GM12878 (cell line): ENCODE measurements around the gene CSTPP1. TPM values are rescaled to one million over a fixed set of nuclear protein-coding genes. Genes with fewer than 3 reads are reported as not detected.

Source experiments
- ATAC-seq: fragments of 200-7000 bp; cut with Tn5 transposase; 3 replicates; pipeline ENCODE4 v1.9.1; 2020; ENCODE audit warnings: mild to moderate bottlenecking, moderate library complexity
- BruUV-seq: library from RNA; stranded (reverse); fragments of 400-500 nt; replicated peaks from 2 replicates; lab custom pipeline; 2021; lab: Mats Ljungman, UMichigan
- CTCF ChIA-PET: fragments of 300-600 bp; sonication (Branson Sonifier 250); formaldehyde crosslinking; extraction: SDS; loops from one replicate; lab custom pipeline; 2021; ENCODE audit warnings: inconsistent platforms; lab: Yijun Ruan, JAX
- POLR2A ChIA-PET: fragments of 350-600 bp; formaldehyde crosslinking; extraction: SDS; loops from one replicate; lab custom pipeline; 2021; ENCODE audit warnings: inconsistent platforms; lab: Charles Lee
- RAD21 ChIA-PET: fragments of 300-600 bp; sonication (Branson Sonifier 250); formaldehyde crosslinking; loops from one replicate; lab custom pipeline; 2023; ENCODE audit warnings: antibody characterized with exemption; ENCODE audit not compliant: unreplicated experiment; lab: Charles Lee
- SMC1A ChIA-PET: fragments of 300-600 bp; sonication (Branson Sonifier 250); formaldehyde crosslinking; loops from one replicate; lab custom pipeline; 2023; ENCODE audit not compliant: unreplicated experiment, uncharacterized antibody; lab: Charles Lee
- DNase-seq: peaks from one replicate; pipeline ENCODE4 v3.0.0-alpha.2; 2011; ENCODE audit warnings: low read depth, low spot score
- FAIRE-seq: peaks from 3 replicates; lab custom pipeline; 2011; peaks lifted over from hg19 to GRCh38; lab: Jason Lieb, UNC
- H2AFZ ChIP-seq: 2 replicates; pipeline ENCODE4 v1.6.0; 2011; ENCODE audit warnings: low read depth, low read length, control low read depth; ENCODE audit not compliant: control insufficient read depth
- H3K27ac ChIP-seq: 2 replicates; pipeline ENCODE4 v1.5.1; 2011; ENCODE audit warnings: control low read depth; ENCODE audit not compliant: control insufficient read depth, insufficient read depth
- H3K27me3 ChIP-seq, 2 experiments: replicated peaks in 1 of 2; 2 replicates each; pipeline versions ENCODE4 v1.6.0 to v1.6.1; 2011; ENCODE audit warnings: low read length in 1 of 2; ENCODE audit not compliant: control insufficient read depth in 2 of 2, insufficient read depth in 2 of 2
- H3K36me3 ChIP-seq, 2 experiments: 2 replicates each; pipeline ENCODE4 v1.5.1; 2011; ENCODE audit warnings: low read length in 1 of 2; ENCODE audit not compliant: control insufficient read depth in 2 of 2, insufficient read depth in 2 of 2
- H3K4me1 ChIP-seq: 2 replicates; pipeline ENCODE4 v1.6.1; 2011; ENCODE audit warnings: mild to moderate bottlenecking, low read length, moderate library complexity, mixed read lengths; ENCODE audit not compliant: control insufficient read depth, insufficient read depth
- H3K4me2 ChIP-seq: 2 replicates; pipeline ENCODE4 v1.6.0; 2011; ENCODE audit warnings: control low read depth; ENCODE audit not compliant: control insufficient read depth, insufficient read depth
- H3K4me3 ChIP-seq: fragments of 200-600 bp; sonication (generic); 2 replicates; pipeline ENCODE4 v1.5.1; 2016
- H3K79me2 ChIP-seq: 2 replicates; pipeline ENCODE4 v1.6.0; 2011; ENCODE audit warnings: low read length; ENCODE audit not compliant: control insufficient read depth, insufficient read depth
- H3K9ac ChIP-seq: 2 replicates; pipeline ENCODE4 v1.8.0; 2011; ENCODE audit warnings: low read length, control low read depth, mixed read lengths; ENCODE audit not compliant: control insufficient read depth, insufficient read depth
- H3K9me3 ChIP-seq: replicated peaks from 3 replicates; pipeline ENCODE4 v1.5.1; 2011; ENCODE audit warnings: mild to moderate bottlenecking, low read length; ENCODE audit not compliant: control insufficient read depth, insufficient read depth
- H4K20me1 ChIP-seq: 2 replicates; pipeline ENCODE4 v1.6.0; 2011; ENCODE audit not compliant: control insufficient read depth, insufficient read depth
- CBX5 ChIP-seq: sonication (generic); IDR thresholded peaks from 2 replicates; pipeline ENCODE4 v1.6.1; 2016; ENCODE audit warnings: low read depth, moderate library complexity, mild to moderate bottlenecking, inconsistent platforms
- EGR1 ChIP-seq, 2 experiments: IDR thresholded peaks; 1 replicate in 1 of 2; 2 replicates in 1 of 2; pipeline ENCODE4 v1.6.1; 2011 to 2012; ENCODE audit warnings: low read depth in 2 of 2, low read length in 2 of 2, borderline replicate concordance in 1 of 2, mild to moderate bottlenecking in 1 of 2, moderate library complexity in 1 of 2
- KDM1A ChIP-seq: fragments of 200-600 bp; sonication (generic); IDR thresholded peaks from 2 replicates; pipeline ENCODE4 v1.6.1; 2016; ENCODE audit warnings: borderline replicate concordance
- MEF2B ChIP-seq: fragments of 450-650 bp; IDR thresholded peaks from 2 replicates; pipeline ENCODE4 v1.6.1; 2018; ENCODE audit warnings: mild to moderate bottlenecking, moderate library complexity; ENCODE audit not compliant: partially characterized antibody, poor library complexity, severe bottlenecking
- MTA2 ChIP-seq: fragments of 450-650 bp; IDR thresholded peaks from 2 replicates; pipeline ENCODE4 v1.6.1; 2016; ENCODE audit warnings: low read depth, mild to moderate bottlenecking, moderate library complexity
- PAX5 ChIP-seq: IDR thresholded peaks from 2 replicates; pipeline ENCODE4 v1.6.1; 2011; ENCODE audit warnings: low read depth, low read length, borderline replicate concordance
- RUNX3 ChIP-seq: IDR thresholded peaks from 2 replicates; pipeline ENCODE4 v1.6.1; 2012; ENCODE audit warnings: low read length, inconsistent platforms
- SMAD1 ChIP-seq: fragments of 450-650 bp; IDR thresholded peaks from 2 replicates; pipeline ENCODE4 v1.6.1; 2018; ENCODE audit warnings: mild to moderate bottlenecking, low read depth; ENCODE audit not compliant: partially characterized antibody
- SPI1 ChIP-seq: IDR thresholded peaks from 2 replicates; pipeline ENCODE4 v1.6.1; 2011; ENCODE audit warnings: low read depth, mild to moderate bottlenecking, low read length, moderate library complexity, borderline replicate concordance; ENCODE audit not compliant: insufficient read depth
- SUZ12 ChIP-seq: fragments of 200-600 bp; sonication (generic); IDR thresholded peaks from one replicate; pipeline ENCODE4 v1.6.1; 2018; ENCODE audit warnings: antibody characterized with exemption, mild to moderate bottlenecking; ENCODE audit not compliant: unreplicated experiment
- TARDBP ChIP-seq: IDR thresholded peaks from 2 replicates; pipeline ENCODE4 v1.6.1; 2016; ENCODE audit warnings: borderline replicate concordance
- ZBTB33 ChIP-seq: fragments of 450-650 bp; IDR thresholded peaks from 2 replicates; pipeline ENCODE4 v1.6.1; 2017; ENCODE audit warnings: mild to moderate bottlenecking
- WGBS: methylation state at CpG from one replicate; pipeline ENCODE4 v1.1.6; 2016; ENCODE audit warnings: low lambda C conversion rate; ENCODE audit not compliant: insufficient replicate concordance, insufficient coverage; ENCODE audit errors: missing lambda C conversion rate; 5-methylcytosine and 5-hydroxymethylcytosine counted together
- in situ Hi-C: fragments of 300-500 bp; cut with MboI; formaldehyde crosslinking; loops from 9 replicates; pipeline ENCODE4 v1.14.3; 2018; ENCODE audit warnings: mixed read lengths
- intact Hi-C: fragments of 100-400 bp; cut with micrococcal nuclease; formaldehyde crosslinking; loops from one replicate; pipeline ENCODE4 v1.14.2; 2022; ENCODE audit not compliant: unreplicated experiment
- polyA plus RNA-seq, 11 experiments: library from polyadenylated mRNA; depleted of rRNA in 4 of 11; unstranded in 6 of 11; stranded (reverse) in 5 of 11; fragments of >200 nt; fragmentation: Nextera tagmentation in 4 of 11; fragmentation: Illumina TruSeq in 1 of 11; extraction: Ambion mirVana in 4 of 11; extraction: Trizol in 1 of 11; gene quantifications; 1 replicate in 1 of 11; 2 replicates in 10 of 11; pipeline versions ENCODE4 v1.2.1 to v1.2.3, GENCODE V29; 2011 to 2016; ENCODE audit warnings: inconsistent platforms in 2 of 11, missing spikeins in 2 of 11, low read depth in 1 of 11
- total RNA-seq, 4 experiments: library from RNA; depleted of rRNA in 3 of 4; stranded (reverse); fragments of >200 nt in 3 of 4; fragmentation: Illumina TruSeq in 1 of 4; extraction: Trizol in 1 of 4; gene quantifications; 2 replicates each; pipeline versions ENCODE4 v1.2.1 to v1.2.3, GENCODE V29; 2013 to 2021

Gene CSTPP1
- total and polyA plus RNA-seq, 10 of the 15 experiments (the other 5 are each of a cell fraction or from before 2014, with no cell fraction given): 7.1 to 23.4 (median 17.5) TPM

- TF ChIP-seq SUZ12 (no peak), PAX5 (no peak), SMAD1 (no peak), CBX5 (no peak), MTA2 (peak; percentile 23; the same call in 1 of the 2 replicates), MEF2B (no peak), EGR1 (IDR thresholded peaks at IDR 0.05; ENCODE audit: borderline replicate concordance in 1 of 2, low read depth in 2 of 2, low read length in 2 of 2) (no peak), ZBTB33 (no peak), RUNX3 (peak; percentile 52), TARDBP (no peak)
Observed at GRCh38 chr11:47083913-47084312, 147.4 kb downstream of the CSTPP1 start (continued).

GRCh38 chr11:47087801-47088200, 151.2 kb downstream of the CSTPP1 start:
- Histone ChIP-seq H3K4me1 (no peaks in the 10 kb centered on the region), H4K20me1 (no peaks in the 10 kb centered on the region), H3K79me2 (no peaks in the 10 kb centered on the region), H3K9ac (no peak overlapping the region), H3K4me2 (no peak overlapping the region)
- CTCF ChIA-PET: interaction anchor here (2.0 kb wide), 1 partner anchor 65 kb away, joined by 9 read pairs; no protein-coding TSS in a partner anchor
- TF ChIP-seq PAX5 (no peak), SPI1 (peak; percentile 19; the same call in 1 of the 2 replicates), KDM1A (no peak), SUZ12 (no peak)
- TF ChIP-seq, all 136 proteins: peak for 1
- Histone ChIP-seq H3K27ac (no peak overlapping the region), H3K4me3 (no peak overlapping the region), H3K36me3 (no peaks in the 10 kb centered on the region), H3K9me3 (no peaks in the 10 kb centered on the region; the same call in 1 of the 3 replicates), H3K27me3 (no peaks in the 10 kb centered on the region), H2AFZ (no peak overlapping the region)
- intact Hi-C loops: no loop called here
- DNase-seq: no peak
- WGBS: 65% methylated on average over 3 of the region's 3 CpGs
- SMC1A ChIA-PET: interaction anchor here (1.3 to 2.2 kb wide), 3 partner anchors 15 to 87 kb away, joined by 5 to 13 read pairs (median 5); no protein-coding TSS in a partner anchor
- FAIRE-seq: no peak
- no peak for ATAC-seq
- RAD21 ChIA-PET: no interaction called here
- BruUV-seq: no TSS peak
- in situ Hi-C loops: no loop called here
- POLR2A ChIA-PET: interaction anchor here (0.6 to 1.0 kb wide), 2 partner anchors 12 to 462 kb away, joined by 3 read pairs; no protein-coding TSS in a partner anchor
